Panc1 (cell line): Measurements from ENCODE around the gene FARP1.

ENCODE experiments used
- POLR2AphosphoS5 ChIP-seq: IDR thresholded peaks from 2 replicates; pipeline ENCODE4 v1.6.1; 2012; ENCODE audit warnings: mild to moderate bottlenecking, low read depth, low read length, moderate library complexity
- TCF7L2 ChIP-seq: IDR thresholded peaks from 2 replicates; pipeline ENCODE4 v1.6.1; 2011; ENCODE audit warnings: mild to moderate bottlenecking, low read depth, low read length, inconsistent platforms
- TF ChIP-seq, protein P1 (sequence below): fragments of 450-650 bp; IDR thresholded peaks from 2 replicates; pipeline ENCODE4 v1.5.1; 2017; ENCODE audit warnings: mild to moderate bottlenecking

DNA sequence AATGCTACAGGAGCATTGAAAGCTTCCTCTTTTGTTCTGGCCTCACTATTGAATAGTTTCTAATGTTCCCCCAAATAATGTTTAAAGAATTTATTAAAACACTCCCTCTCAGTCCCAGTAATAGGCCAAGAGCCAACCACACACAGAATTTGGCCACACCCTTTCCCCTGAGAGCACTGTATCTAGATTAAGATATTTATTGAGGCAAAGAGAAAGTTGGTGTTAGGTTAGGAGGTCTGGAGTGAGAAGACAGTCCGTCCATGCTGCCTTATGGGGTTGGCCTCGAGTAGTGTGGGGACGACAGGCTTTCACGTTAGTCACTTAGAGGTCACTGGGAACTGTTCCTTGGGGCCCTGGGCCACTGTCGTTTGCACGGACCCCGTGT is 157.1 kb downstream of the FARP1 start:
- TF ChIP-seq, protein P1, sequence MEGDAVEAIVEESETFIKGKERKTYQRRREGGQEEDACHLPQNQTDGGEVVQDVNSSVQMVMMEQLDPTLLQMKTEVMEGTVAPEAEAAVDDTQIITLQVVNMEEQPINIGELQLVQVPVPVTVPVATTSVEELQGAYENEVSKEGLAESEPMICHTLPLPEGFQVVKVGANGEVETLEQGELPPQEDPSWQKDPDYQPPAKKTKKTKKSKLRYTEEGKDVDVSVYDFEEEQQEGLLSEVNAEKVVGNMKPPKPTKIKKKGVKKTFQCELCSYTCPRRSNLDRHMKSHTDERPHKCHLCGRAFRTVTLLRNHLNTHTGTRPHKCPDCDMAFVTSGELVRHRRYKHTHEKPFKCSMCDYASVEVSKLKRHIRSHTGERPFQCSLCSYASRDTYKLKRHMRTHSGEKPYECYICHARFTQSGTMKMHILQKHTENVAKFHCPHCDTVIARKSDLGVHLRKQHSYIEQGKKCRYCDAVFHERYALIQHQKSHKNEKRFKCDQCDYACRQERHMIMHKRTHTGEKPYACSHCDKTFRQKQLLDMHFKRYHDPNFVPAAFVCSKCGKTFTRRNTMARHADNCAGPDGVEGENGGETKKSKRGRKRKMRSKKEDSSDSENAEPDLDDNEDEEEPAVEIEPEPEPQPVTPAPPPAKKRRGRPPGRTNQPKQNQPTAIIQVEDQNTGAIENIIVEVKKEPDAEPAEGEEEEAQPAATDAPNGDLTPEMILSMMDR = no peak
- TF ChIP-seq TCF7L2 = no peak
- TF ChIP-seq POLR2AphosphoS5 = no peak
